NCI-H774 (cell line): ENCODE data around the gene VEZF1.

Source experiments
- DNase-seq: peaks from one replicate; lab custom pipeline; 2025; lab: John Stamatoyannopoulos, UW

The VEZF1 gene

GRCh38 chr17:57949649-57950048 is 38.4 kb downstream of the VEZF1 start:
- DNase-seq = no peak

- no peak for DNase-seq
Observed at GRCh38 chr17:57948555-57949420, 39.3 kb downstream of the VEZF1 start.

- DNase-seq = no peak
Observed at GRCh38 chr17:57948169-57948554, 39.9 kb downstream of the VEZF1 start.

GRCh38 chr17:57947369-57947768 is 40.7 kb downstream of the VEZF1 start:
- no peak for DNase-seq

- DNase-seq = peak; percentile 77
Observed at GRCh38 chr17:57946798-57947358, 41.2 kb downstream of the VEZF1 start.

GRCh38 chr17:57945996-57946797 is 41.9 kb downstream of the VEZF1 start:
- no peak for DNase-seq

GRCh38 chr17:57944908-57945307 is 43.1 kb downstream of the VEZF1 start:
- no peak for DNase-seq

GRCh38 chr17:57943645-57944044 is 44.4 kb downstream of the VEZF1 start:
- DNase-seq = no peak

GRCh38 chr17:57943140-57943539 is 44.9 kb downstream of the VEZF1 start:
- DNase-seq = no peak

- no peak for DNase-seq
Observed at GRCh38 chr17:57941384-57942370, 46.4 kb downstream of the VEZF1 start.

- DNase-seq = peak; percentile 50
Observed at GRCh38 chr17:57940653-57941329, 47.3 kb downstream of the VEZF1 start.

- peak; percentile 71 for DNase-seq
Observed at GRCh38 chr17:57940231-57940630, 47.8 kb downstream of the VEZF1 start.

- DNase-seq = peak; percentile 77
Observed at GRCh38 chr17:57939797-57940196, 48.3 kb downstream of the VEZF1 start.

- DNase-seq = peak; percentile 69
Observed at GRCh38 chr17:57938061-57938502, 50.0 kb downstream of the VEZF1 start.

- DNase-seq = no peak
Observed at GRCh38 chr17:57937492-57937891, 50.6 kb downstream of the VEZF1 start.

- no peak for DNase-seq
Observed at GRCh38 chr17:57935833-57936807, 51.9 kb downstream of the VEZF1 start.

GRCh38 chr17:57931488-57932137 is 56.4 kb downstream of the VEZF1 start:
- DNase-seq = no peak

- DNase-seq = no peak
Observed at GRCh38 chr17:57930239-57930638, 57.8 kb downstream of the VEZF1 start.

GRCh38 chr17:57929386-57929785 is 58.7 kb downstream of the VEZF1 start:
- no peak for DNase-seq
